Caki2 (cell line): ENCODE measurements around the gene IGSF3. TPM values are rescaled to one million over a fixed set of nuclear protein-coding genes. Genes with fewer than 3 reads are reported as not detected.

ENCODE experiments used
- DNase-seq: peaks from one replicate; pipeline ENCODE4 v3.0.0-alpha.2; 2015; ENCODE audit warnings: low read depth
- in situ Hi-C: cut with HindIII; loops from 2 replicates; pipeline ENCODE4 v1.10.0; 2016; ENCODE audit warnings: low sequenced_read_pairs, low pct_unique_long_range_greater_than_20kb, mixed read lengths
- total RNA-seq: library from RNA; depleted of rRNA; stranded (reverse); fragments of >200 nt; shearing (Covaris generic); gene quantifications from 2 replicates; pipeline ENCODE4 v1.2.3, GENCODE V29; 2014; ENCODE audit warnings: low replicate concordance

Gene IGSF3
- total RNA-seq, 1 experiment from 2014 or later, result 30.4 TPM

GRCh38 chr1:116690849-116691406 is 23.4 kb upstream of the IGSF3 start:
- in situ Hi-C loops, result no loop called here
- DNase-seq, result no peak

- in situ Hi-C loops, result no loop called here
- DNase-seq, result no peak
Observed at GRCh38 chr1:116690396-116690848, 22.9 kb upstream of the IGSF3 start.

- in situ Hi-C loops, result no loop called here
- DNase-seq, result no peak
Observed at GRCh38 chr1:116686723-116687352, 19.3 kb upstream of the IGSF3 start.

DNA sequence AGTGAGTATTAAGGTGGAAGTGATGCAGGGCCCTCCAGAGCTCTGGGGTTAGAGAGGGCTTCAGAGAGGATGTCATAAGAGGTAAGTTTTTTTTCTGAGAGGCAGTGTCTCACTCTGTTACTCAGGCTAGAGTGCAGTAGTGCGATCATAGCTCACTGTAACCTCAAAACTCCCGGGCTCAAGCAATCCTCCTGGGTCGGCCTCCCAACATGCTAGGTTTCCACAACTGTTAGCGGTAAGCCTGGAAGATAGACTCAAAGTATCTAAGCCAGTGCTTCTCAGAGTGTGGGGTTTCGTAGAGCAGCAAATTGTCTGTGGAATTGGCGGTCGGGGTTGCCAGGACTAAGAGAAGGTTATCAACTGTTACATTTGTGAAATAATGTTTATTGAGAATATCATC is 18.6 kb upstream of the IGSF3 start:
- in situ Hi-C loops, result no loop called here
- no peak for DNase-seq

DNA sequence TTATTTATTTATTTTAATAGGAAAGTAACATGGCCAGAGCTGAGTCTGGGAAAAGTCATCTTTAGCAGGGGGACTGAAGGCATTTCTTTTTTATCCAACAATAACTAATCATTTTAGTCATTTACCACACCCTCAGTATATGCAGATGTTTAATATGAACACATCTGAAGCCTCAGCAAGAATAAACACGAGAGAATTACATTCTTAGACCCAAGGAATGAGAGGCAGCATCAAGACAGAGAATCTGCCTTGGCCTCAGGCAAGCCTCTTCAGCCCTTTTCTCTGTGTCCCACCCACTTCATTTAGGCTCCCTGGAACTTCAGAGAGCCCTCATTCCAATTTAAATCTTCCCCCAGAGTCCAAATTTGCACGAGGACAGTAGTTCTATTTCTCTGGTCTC is 17.0 kb upstream of the IGSF3 start:
- in situ Hi-C loops, result no loop called here
- DNase-seq, result no peak

DNA sequence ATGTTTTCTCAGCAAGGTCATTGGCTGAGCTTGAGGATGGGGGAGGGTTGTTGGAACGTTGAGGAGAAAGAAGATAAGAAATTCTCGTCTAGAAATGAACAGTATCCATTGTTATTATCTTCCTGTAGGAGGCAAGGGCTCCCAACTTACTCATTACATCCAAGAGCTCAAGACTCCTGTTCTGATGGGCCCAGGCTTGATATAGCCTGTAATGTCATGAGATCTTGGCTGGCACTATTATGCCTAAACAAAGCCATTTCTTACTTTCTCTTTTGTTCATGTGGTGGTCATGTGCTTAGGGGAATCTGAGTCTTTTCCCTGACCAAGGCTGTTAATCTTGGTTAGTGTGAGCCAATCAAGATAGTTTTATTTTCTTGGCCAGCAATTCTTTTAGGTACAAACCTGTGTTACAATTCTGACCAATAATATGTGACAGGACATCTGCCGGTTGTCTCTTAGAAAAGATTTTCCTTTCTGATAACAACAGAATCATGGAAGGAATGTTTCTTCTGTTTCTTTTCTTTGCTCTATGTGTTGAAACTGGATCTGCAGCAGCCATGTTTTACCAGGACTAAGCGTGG is 15.2 kb upstream of the IGSF3 start:
- no peak for DNase-seq
- in situ Hi-C loops, result no loop called here

GRCh38 chr1:116681343-116681899 is 13.9 kb upstream of the IGSF3 start:
- no peak for DNase-seq
- in situ Hi-C loops, result no loop called here

DNA sequence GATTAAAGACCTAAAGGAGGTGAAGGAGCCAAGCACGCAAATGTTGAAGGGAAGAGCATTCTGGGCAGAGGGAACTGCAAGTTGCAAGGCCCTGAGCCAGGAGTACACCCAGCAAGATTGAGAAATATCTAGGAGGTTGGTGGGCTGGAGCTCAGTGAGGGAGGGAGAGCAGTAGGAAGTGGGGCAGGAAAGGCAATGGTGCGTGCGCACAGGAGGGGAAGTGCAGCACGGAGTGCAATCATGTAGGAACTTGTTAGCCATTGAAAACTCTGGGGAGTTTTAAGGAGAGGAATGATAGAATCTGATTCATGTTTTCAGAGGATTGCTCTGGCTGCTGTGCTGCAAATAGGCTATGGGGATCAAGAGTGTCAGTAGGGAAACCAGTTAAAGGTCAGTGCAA is 13.2 kb upstream of the IGSF3 start:
- in situ Hi-C loops, result no loop called here
- no peak for DNase-seq

GRCh38 chr1:116679828-116680628 is 12.5 kb upstream of the IGSF3 start:
- in situ Hi-C loops, result no loop called here
- no peak for DNase-seq

GRCh38 chr1:116679091-116679827 is 11.7 kb upstream of the IGSF3 start:
- DNase-seq, result no peak
- in situ Hi-C loops, result no loop called here

GRCh38 chr1:116678732-116679090 is 11.2 kb upstream of the IGSF3 start:
- DNase-seq, result no peak
- in situ Hi-C loops, result no loop called here

GRCh38 chr1:116677474-116678062 is 10.0 kb upstream of the IGSF3 start:
- no peak for DNase-seq
- in situ Hi-C loops, result no loop called here

GRCh38 chr1:116676291-116676690 is 8.8 kb upstream of the IGSF3 start:
- in situ Hi-C loops, result no loop called here
- no peak for DNase-seq

DNA sequence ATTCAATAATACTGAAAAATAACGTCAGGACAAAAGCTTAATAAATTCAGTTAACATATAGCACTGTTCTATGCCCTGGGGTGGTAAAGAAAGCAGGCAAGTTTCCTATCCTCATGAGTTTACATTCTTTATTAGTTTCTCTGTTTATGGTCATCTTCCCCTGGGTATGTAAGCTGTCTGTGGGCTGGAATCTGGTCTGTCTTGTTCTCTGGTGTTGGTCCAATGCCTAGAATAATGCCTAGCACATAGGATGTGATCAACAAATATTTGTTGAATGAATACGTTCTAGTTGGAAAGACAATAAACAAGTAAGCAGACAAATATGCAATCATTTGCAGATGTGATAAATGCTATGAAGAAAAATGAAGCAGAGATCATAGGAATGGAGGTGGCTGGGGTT is 7.2 kb upstream of the IGSF3 start:
- no peak for DNase-seq
- in situ Hi-C loops, result no loop called here

DNA sequence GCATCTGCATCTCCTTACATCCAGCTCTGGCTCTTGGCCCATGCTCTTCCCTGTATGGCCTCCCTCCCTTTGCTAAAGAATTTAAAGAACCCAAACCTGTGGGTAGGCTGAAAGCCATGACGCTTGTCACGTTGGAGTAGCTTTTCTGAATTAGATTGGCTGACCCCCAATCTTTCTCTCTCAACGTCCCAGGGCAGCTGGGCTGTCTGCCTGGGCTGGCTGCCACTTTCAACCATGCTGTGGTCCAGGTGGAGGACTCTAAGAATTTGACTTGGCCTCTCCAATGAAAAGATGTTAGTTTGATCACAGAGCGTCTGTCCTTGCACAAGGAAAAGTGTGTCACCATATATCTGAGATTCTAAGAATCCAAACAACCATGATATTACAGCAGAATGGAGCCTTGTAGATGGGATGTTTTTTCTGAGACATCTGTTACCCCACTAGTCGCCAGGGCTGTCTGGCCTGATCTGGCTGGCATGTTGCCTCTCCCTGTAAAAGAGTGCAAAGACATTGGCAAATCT is 6.5 kb upstream of the IGSF3 start:
- no peak for DNase-seq
- in situ Hi-C loops, result no loop called here

DNA sequence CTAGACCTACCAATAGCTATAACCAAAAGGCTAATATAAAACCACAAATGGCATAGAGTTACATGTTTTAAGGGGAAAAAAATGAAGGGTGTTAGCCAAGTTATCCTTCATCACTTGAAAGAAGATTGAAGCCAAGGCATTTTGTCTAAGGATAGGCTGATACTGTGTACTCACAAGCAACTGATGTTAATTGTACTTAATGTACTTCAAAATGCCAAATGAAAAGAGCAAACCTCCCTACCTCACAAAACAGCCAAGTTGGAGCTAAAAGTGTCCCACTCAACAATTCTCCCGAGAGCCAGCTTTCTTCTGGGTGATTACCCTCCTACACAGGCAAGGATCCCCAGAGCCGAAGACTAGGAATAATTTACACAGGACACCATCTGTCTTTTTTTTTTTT is 4.4 kb upstream of the IGSF3 start:
- DNase-seq, result no peak
- in situ Hi-C loops, result no loop called here

- in situ Hi-C loops, result no loop called here
- DNase-seq, result no peak
Observed at GRCh38 chr1:116671072-116671760, 3.7 kb upstream of the IGSF3 start.
